ENCODE measurements around the gene M1AP. TPM values are rescaled to one million over a fixed set of nuclear protein-coding genes. Genes with fewer than 3 reads are reported as not detected.
"Not testable (repeated sequence)": the region's sequence is repeated elsewhere in the genome, so short reads cannot be mapped to it uniquely, and the experiment has no call there.

M1AP gene
- total RNA-seq, 2 experiments from 2014 or later: 0.23 TPM; not detected in 1

GRCh38 chr2:74571058-74571457 is 77.1 kb downstream of the M1AP start:
- Mint-ChIP-seq H3K27ac (no peak overlapping the region), H3K9me3 (peaks cover 1% of the 10 kb centered on the region), H3K4me1 (peaks cover 39% of the 10 kb centered on the region), H3K36me3 (peaks cover 5% of the 10 kb centered on the region), H3K27me3 (no peaks in the 10 kb centered on the region), H3K4me3 (no peak overlapping the region)
- DNase-seq: no peak

DNA sequence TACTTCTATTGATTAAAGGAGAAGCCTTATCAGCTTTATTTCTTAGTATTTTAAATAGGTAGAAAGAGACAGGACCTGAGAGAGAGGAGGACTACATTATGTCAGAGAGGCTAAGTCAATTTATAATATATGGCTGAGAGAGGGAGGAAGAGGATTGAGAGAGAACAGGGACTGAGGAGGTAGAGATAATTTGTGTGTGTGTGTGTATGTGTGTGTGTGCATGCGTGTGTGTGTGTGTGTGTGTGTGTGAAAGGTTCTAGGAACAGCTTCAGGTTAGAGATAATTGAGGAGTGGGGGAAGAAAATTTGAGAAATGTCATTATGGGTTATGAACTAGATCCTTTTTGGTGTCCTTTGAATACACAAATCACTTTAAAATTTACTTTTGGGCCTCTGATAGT is 78.4 kb downstream of the M1AP start:
- Mint-ChIP-seq H3K27ac (no peak overlapping the region), H3K27me3 (no peaks in the 10 kb centered on the region), H3K9me3 (peaks cover 1% of the 10 kb centered on the region), H3K4me3 (no peak overlapping the region), H3K4me1 (peaks cover 42% of the 10 kb centered on the region), H3K36me3 (peaks cover 4% of the 10 kb centered on the region)
- DNase-seq: no peak

- Mint-ChIP-seq H3K4me3 (no peak overlapping the region), H3K4me1 (peaks cover 29% of the 10 kb centered on the region), H3K27me3 (peaks cover 7% of the 10 kb centered on the region), H3K36me3 (peaks cover 3% of the 10 kb centered on the region), H3K9me3 (peaks cover 1% of the 10 kb centered on the region), H3K27ac (no peak overlapping the region)
- no peak for DNase-seq
Observed at GRCh38 chr2:74567881-74568280, 80.2 kb downstream of the M1AP start.

- peak overlapping the region; percentile 76 for H3K27ac Mint-ChIP-seq
- H3K9me3 Mint-ChIP-seq: no peaks in the 10 kb centered on the region
- DNase-seq: no peak
- H3K4me3 Mint-ChIP-seq: no peak overlapping the region
- H3K4me1 Mint-ChIP-seq: peaks cover 30% of the 10 kb centered on the region
- peaks cover 19% of the 10 kb centered on the region for H3K27me3 Mint-ChIP-seq
- H3K36me3 Mint-ChIP-seq: peaks cover 3% of the 10 kb centered on the region
Observed at GRCh38 chr2:74566754-74567085, 81.4 kb downstream of the M1AP start.

DNA sequence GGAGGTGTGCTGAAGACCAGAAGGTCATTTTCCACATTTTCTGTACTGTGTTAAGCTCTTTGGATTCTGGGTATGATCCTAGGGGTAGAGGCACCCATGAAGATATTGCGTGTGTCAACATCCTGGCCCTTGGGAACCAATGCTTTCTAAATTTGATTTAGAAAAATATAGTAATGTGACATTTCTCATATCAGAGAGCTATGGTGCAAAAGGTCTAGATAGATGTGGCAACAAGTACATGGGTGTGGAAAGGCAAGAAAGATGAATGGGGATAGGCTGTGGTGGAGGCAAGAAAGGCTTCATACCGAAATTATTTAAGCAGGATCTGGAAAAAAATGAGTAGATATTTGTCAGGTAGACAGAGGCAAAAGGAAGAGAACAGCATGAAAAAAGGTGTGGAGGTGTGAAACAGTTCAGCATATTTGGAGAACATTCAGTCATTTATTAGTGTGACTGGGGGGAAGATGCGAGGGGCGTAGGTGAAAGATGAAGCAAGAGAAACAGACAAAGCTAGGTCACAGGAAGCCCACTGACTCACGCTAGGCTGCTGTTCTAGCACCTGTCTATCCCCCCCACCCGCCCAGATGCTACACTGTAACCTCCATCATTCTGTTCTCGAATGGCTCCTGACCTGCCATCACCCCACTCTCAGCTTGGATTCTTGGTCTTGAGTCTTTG is 81.9 kb downstream of the M1AP start:
- H3K9me3 Mint-ChIP-seq: no peaks in the 10 kb centered on the region
- no peak for DNase-seq
- H3K36me3 Mint-ChIP-seq: peaks cover 3% of the 10 kb centered on the region
- H3K4me3 Mint-ChIP-seq: no peak overlapping the region
- H3K27me3 Mint-ChIP-seq: peaks cover 24% of the 10 kb centered on the region
- peak overlapping the region; percentile 76 for H3K27ac Mint-ChIP-seq
- H3K4me1 Mint-ChIP-seq: peaks cover 30% of the 10 kb centered on the region

GRCh38 chr2:74564222-74564621 is 83.9 kb downstream of the M1AP start:
- Mint-ChIP-seq H3K36me3 (peaks cover 3% of the 10 kb centered on the region), H3K9me3 (no peaks in the 10 kb centered on the region), H3K4me1 (peaks cover 32% of the 10 kb centered on the region), H3K4me3 (no peak overlapping the region), H3K27ac (no peak overlapping the region), H3K27me3 (peaks cover 35% of the 10 kb centered on the region)
- no peak for DNase-seq

DNA sequence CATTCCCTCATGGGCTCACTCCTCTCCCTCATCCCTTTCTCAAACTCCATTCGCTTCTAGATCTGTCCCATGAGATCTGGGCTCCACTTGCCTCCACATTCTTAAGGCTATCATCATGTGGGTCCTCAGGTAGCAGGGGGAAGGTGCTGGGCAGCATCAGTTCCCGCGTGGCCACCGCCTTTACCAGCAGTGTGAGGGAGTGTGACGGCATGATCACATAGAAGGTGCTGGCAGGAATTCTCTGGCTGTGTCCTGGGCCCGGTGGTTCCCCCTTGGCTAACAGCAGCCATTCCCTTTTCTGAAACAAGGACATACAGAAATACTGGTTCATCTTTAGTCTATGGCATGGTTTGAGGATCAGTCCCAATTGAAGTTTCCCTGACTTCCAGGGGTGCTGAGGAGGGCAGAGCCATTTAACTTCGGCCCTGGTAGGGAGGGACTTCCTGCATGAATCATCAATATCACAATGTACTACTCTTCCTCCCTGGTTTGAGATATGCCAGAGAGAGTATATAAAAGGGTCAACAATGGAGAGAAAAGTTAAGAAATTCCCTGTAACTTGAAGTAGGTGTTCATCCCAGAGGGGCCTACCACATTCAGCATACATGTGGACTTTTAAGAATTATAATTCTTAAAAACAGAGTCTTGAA is 85.9 kb downstream of the M1AP start:
- H3K4me1 Mint-ChIP-seq: peaks cover 22% of the 10 kb centered on the region
- H3K27me3 Mint-ChIP-seq: peaks cover 35% of the 10 kb centered on the region
- H3K9me3 Mint-ChIP-seq: no peaks in the 10 kb centered on the region
- no peak for DNase-seq
- no peaks in the 10 kb centered on the region for H3K36me3 Mint-ChIP-seq
- H3K27ac Mint-ChIP-seq: no peak overlapping the region
- no peak overlapping the region for H3K4me3 Mint-ChIP-seq

DNA sequence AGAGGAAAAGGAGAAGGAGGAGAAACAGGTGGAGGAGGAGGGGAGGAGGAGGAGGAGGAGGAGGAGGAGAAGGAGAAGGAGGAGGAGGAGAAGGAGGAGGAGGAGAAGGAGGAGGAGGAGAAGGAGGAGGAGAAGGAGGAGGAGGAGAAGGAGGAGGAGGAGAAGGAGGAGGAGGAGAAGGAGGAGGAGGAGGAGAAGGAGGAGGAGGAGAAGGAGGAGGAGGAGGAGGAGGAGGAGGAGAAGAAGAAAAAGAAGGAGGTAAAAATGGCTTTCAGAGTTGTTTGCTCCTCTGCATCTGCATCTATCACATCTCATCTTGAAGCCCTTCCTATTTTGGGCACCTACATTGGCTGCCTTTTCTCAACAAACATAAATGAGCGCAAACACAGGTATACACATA is 87.1 kb downstream of the M1AP start:
- not testable (repeated sequence) for H3K9me3 Mint-ChIP-seq, H3K27ac Mint-ChIP-seq, DNase-seq, H3K36me3 Mint-ChIP-seq, H3K4me3 Mint-ChIP-seq
- peaks cover 15% of the 10 kb centered on the region for H3K4me1 Mint-ChIP-seq
- peaks cover 35% of the 10 kb centered on the region for H3K27me3 Mint-ChIP-seq

- DNase-seq: no peak
- Mint-ChIP-seq H3K9me3 (no peaks in the 10 kb centered on the region), H3K36me3 (peaks cover 4% of the 10 kb centered on the region), H3K27ac (no peak overlapping the region), H3K4me3 (no peak overlapping the region), H3K27me3 (peaks cover 35% of the 10 kb centered on the region), H3K4me1 (peaks cover 15% of the 10 kb centered on the region)
Observed at GRCh38 chr2:74560591-74560990, 87.5 kb downstream of the M1AP start.

DNA sequence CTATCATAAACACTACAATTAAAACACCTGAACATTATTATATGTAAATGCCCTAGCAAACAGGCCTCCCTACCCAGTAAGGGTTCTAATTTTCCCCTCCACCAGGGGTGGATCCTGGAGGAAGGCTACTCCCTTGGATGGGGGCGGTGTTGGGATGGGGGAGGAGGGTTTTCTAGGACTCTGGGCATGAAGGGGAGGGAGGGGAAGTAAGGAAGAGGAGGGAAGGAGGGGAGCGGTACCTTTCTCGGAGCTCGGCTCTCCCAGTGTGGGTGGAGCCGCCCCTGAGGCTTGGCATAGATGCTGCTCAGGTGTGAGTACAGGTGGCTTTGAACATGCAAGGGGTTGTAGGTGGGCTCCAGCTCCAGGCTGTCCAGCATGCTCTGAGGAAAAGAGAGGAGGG is 88.2 kb downstream of the M1AP start:
- no peak for DNase-seq
- Mint-ChIP-seq H3K4me1 (peaks cover 15% of the 10 kb centered on the region), H3K27me3 (peaks cover 35% of the 10 kb centered on the region), H3K27ac (no peak overlapping the region), H3K36me3 (peaks cover 4% of the 10 kb centered on the region), H3K4me3 (no peak overlapping the region), H3K9me3 (no peaks in the 10 kb centered on the region)

DNA sequence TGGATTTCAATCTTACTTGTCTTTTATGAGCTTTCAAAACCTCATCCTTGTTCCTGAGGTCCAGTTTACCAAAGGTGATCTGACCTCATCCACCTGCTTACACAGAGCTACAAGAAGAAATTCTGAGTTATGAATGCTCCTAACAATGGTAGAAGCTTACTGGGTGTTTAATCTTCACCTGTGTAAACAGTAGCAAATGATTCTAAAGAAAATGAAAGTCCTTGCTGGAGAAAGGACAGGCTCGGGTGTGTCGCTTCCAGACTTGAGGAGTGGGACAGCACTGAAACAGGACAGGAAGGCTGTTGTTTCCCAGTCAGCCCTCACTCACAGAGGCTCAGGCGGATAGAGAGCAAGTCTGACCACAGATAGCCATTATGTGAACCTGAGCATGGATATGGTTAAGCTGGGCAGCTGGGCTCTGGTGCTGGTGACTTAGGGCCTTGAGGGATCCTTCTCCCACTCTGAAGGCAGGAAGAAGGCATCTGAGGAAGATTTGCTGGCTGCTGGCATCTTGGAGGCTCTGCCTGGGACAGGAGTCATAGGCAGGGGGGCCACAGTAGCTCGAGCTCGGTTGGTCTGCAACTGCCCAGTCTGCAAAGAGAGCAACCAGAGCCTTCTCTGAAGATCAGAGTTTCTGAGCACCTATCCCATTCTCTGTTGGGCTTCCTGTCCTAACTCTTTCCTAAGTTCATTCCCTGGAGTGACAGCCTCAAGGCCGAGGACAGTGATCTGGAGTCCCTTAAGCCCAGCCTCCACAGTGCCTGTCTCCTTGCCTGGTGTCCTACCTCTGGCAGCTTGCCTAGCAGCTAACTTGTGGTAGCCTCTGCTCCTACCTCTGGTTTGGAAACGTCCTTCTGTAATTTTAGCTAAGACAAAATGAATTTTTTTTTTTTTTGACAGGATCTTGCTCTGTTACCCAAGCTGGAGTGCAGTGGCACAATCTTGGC is 89.6 kb downstream of the M1AP start:
- Mint-ChIP-seq H3K36me3 (peaks cover 4% of the 10 kb centered on the region), H3K27me3 (peaks cover 35% of the 10 kb centered on the region), H3K4me1 (peaks cover 13% of the 10 kb centered on the region), H3K27ac (no peak overlapping the region), H3K4me3 (no peak overlapping the region), H3K9me3 (no peaks in the 10 kb centered on the region)
- no peak for DNase-seq

DNA sequence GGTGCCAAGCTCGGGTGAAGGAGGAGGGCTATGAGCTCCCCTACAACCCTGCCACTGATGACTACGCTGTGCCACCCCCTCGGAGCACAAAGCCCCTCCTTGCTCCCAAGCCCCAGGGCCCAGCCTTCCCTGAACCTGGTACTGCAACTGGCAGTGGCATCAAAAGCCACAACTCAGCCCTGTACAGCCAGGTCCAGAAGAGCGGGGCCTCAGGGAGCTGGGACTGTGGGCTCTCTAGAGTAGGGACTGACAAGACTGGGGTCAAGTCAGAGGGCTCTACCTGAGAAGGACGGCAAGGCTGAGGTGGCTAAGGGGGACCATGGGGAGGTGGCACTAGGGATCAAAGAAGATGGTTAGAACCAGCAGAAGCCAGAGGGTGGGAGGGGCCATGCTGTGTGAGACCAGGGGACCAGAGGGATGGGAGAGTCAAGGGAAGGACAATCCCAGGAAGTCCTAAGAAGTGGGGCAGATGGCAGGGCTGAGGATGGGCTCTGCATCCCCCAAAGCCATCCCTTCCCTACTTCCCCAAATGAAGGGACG is 91.2 kb downstream of the M1AP start:
- DNase-seq: no peak
- peaks cover 10% of the 10 kb centered on the region for H3K4me1 Mint-ChIP-seq
- H3K4me3 Mint-ChIP-seq: no peak overlapping the region
- no peaks in the 10 kb centered on the region for H3K9me3 Mint-ChIP-seq
- peaks cover 27% of the 10 kb centered on the region for H3K27me3 Mint-ChIP-seq
- H3K27ac Mint-ChIP-seq: no peak overlapping the region
- H3K36me3 Mint-ChIP-seq: peaks cover 4% of the 10 kb centered on the region

DNA sequence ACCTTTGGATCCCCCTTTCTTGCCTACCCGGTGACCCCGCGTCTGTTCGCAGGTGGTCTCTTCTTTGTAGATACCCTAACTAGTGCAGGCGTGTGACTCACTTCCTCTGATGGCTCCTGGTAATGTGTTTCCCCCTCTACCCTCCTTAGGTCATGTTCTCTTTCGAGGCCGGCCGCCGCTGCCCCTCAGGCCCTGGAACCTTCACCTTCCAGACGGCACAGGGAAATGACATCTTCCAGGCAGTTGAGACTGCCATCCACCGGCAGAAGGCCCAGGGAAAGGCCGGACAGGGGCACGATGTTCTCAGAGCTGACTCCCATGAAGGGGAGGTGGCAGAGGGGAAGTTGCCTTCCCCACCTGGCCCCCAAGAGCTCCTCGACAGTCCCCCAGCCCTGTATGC is 92.0 kb downstream of the M1AP start:
- Mint-ChIP-seq H3K36me3 (peaks cover 4% of the 10 kb centered on the region), H3K4me3 (peak overlapping the region; percentile 27), H3K27ac (no peak overlapping the region), H3K27me3 (peaks cover 25% of the 10 kb centered on the region), H3K9me3 (no peaks in the 10 kb centered on the region), H3K4me1 (peaks cover 10% of the 10 kb centered on the region)
- DNase-seq: no peak

DNA sequence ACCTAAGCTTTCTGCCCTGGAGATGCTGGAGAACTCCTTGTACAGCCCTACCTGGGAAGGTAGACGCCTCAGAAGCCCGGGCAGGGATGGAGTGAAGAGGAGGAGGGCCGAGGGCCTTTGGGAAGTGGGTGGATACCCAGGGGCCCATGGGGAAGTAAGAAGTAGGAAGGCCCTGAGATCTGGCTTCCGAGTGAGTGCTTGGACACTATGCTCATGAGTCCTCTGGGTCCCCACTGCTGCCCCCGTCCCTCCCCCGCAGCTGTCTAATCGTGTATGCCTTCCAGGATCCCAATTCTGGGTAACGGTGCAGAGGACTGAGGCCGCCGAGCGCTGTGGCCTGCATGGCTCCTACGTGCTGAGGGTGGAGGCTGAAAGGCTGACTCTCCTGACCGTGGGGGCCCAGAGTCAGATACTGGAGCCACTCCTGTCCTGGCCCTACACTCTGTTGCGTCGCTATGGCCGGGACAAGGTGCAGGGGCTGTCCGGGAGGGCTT is 92.5 kb downstream of the M1AP start:
- Mint-ChIP-seq H3K27ac (peak overlapping the region; percentile 87), H3K9me3 (no peaks in the 10 kb centered on the region), H3K4me1 (peaks cover 10% of the 10 kb centered on the region), H3K27me3 (peaks cover 26% of the 10 kb centered on the region), H3K36me3 (peaks cover 4% of the 10 kb centered on the region), H3K4me3 (peak overlapping the region; percentile 94)
- no peak for DNase-seq

All from activated naive CD8-positive, alpha-beta T cell treated with anti-CD3 and anti-CD28 coated beads for 36 hours (primary cell).